Measurements from ENCODE around the gene CDHR4.
"Not testable (repeated sequence)": the region's sequence is repeated elsewhere in the genome, so short reads cannot be mapped to it uniquely, and the experiment has no call there.

The CDHR4 gene

GRCh38 chr3:49799761-49800160 is at the start of gene CDHR4:
Gene CDHR4 (minus strand): TSS chr3:49799873. CDS start chr3:49799812, 61 bp downstream.
- no peak for DNase-seq

- DNase-seq = no peak
Observed at GRCh38 chr3:49845694-49846093, 46.0 kb upstream of the CDHR4 start.

GRCh38 chr3:49844464-49845183 is 45.0 kb upstream of the CDHR4 start:
- DNase-seq = no peak

- no peak for DNase-seq
Observed at GRCh38 chr3:49842843-49843517, 43.3 kb upstream of the CDHR4 start.

- no peak for DNase-seq
Observed at GRCh38 chr3:49841806-49842205, 42.1 kb upstream of the CDHR4 start.

GRCh38 chr3:49841126-49841696 is 41.5 kb upstream of the CDHR4 start:
- DNase-seq = peak in 1 of 2 experiments; percentile 14

- DNase-seq = no peak
Observed at GRCh38 chr3:49840388-49840787, 40.7 kb upstream of the CDHR4 start.

- peak; percentile 47 to 61 for DNase-seq
Observed at GRCh38 chr3:49839193-49839809, 39.6 kb upstream of the CDHR4 start.

- DNase-seq = no peak
Observed at GRCh38 chr3:49831341-49831740, 31.7 kb upstream of the CDHR4 start.

- DNase-seq = no peak
Observed at GRCh38 chr3:49826016-49826415, 26.3 kb upstream of the CDHR4 start.

- not testable (repeated sequence) for DNase-seq
Observed at GRCh38 chr3:49823131-49823530, 23.5 kb upstream of the CDHR4 start.

- peak in 1 of 2 experiments; percentile 7 for DNase-seq
Observed at GRCh38 chr3:49813497-49814174, 14.0 kb upstream of the CDHR4 start, which contains the start of gene UBA7. Gene UBA7 (minus strand): TSS chr3:49813953. CDS start chr3:49813787, 166 bp downstream.

- DNase-seq = no peak
Observed at GRCh38 chr3:49812916-49813496, 13.3 kb upstream of the CDHR4 start.

GRCh38 chr3:49807431-49808114 is 7.9 kb upstream of the CDHR4 start:
- DNase-seq = no peak

- DNase-seq = no peak
Observed at GRCh38 chr3:49806850-49807249, 7.2 kb upstream of the CDHR4 start.

- no peak for DNase-seq
Observed at GRCh38 chr3:49805897-49806701, 6.4 kb upstream of the CDHR4 start.

GRCh38 chr3:49805367-49805782 is 5.7 kb upstream of the CDHR4 start:
- DNase-seq = peak; percentile 7 to 52

GRCh38 chr3:49804141-49805041 is 4.7 kb upstream of the CDHR4 start:
- DNase-seq = no peak

- DNase-seq = no peak
Observed at GRCh38 chr3:49803465-49804140, 3.9 kb upstream of the CDHR4 start.
